GM06990 (cell line): Measurements from ENCODE around the gene ANTXR2.

Experiments
- DNase-seq: peaks from one replicate; pipeline ENCODE4 v3.0.0-alpha.2; 2011; ENCODE audit not compliant: insufficient read length; ENCODE audit errors: extremely low read depth
- H3K27me3 ChIP-seq: replicated peaks from 2 replicates; pipeline ENCODE4 v1.6.0; 2011; ENCODE audit warnings: low read length; ENCODE audit not compliant: control insufficient read depth, insufficient read depth
- H3K36me3 ChIP-seq: 2 replicates; pipeline ENCODE4 v1.5.1; 2011; ENCODE audit warnings: low read length; ENCODE audit not compliant: control insufficient read depth, insufficient read depth
- H3K4me3 ChIP-seq: replicated peaks from 2 replicates; pipeline ENCODE4 v1.5.1; 2011; ENCODE audit warnings: low read depth, mild to moderate bottlenecking, control low read depth, low read length
- CTCF ChIP-seq: IDR thresholded peaks from 2 replicates; pipeline ENCODE4 v1.5.1; 2011; ENCODE audit warnings: low read length, control low read depth, mild to moderate bottlenecking, inconsistent platforms; ENCODE audit not compliant: insufficient read depth, poor library complexity, severe bottlenecking

Gene ANTXR2

GRCh38 chr4:79906303-79906702 lies 166.7 kb downstream of the ANTXR2 start:
- no peak for DNase-seq
- no peak for TF ChIP-seq CTCF
- no peaks in the 10 kb centered on the region for H3K36me3 ChIP-seq
- no peak overlapping the region for H3K4me3 ChIP-seq
- H3K27me3 ChIP-seq: no peaks in the 10 kb centered on the region

- DNase-seq: no peak
- Histone ChIP-seq H3K4me3 (no peak overlapping the region), H3K27me3 (no peaks in the 10 kb centered on the region), H3K36me3 (no peaks in the 10 kb centered on the region)
- no peak for TF ChIP-seq CTCF
Measured at GRCh38 chr4:79905212-79905611, 167.8 kb downstream of the ANTXR2 start.

GRCh38 chr4:79904331-79904730 lies 168.7 kb downstream of the ANTXR2 start:
- Histone ChIP-seq H3K27me3 (no peaks in the 10 kb centered on the region), H3K36me3 (no peaks in the 10 kb centered on the region), H3K4me3 (no peak overlapping the region)
- TF ChIP-seq CTCF: no peak
- DNase-seq: no peak

- no peak for DNase-seq
- no peak for TF ChIP-seq CTCF
- Histone ChIP-seq H3K27me3 (no peaks in the 10 kb centered on the region), H3K4me3 (no peak overlapping the region), H3K36me3 (no peaks in the 10 kb centered on the region)
Measured at GRCh38 chr4:79900182-79900581, 172.8 kb downstream of the ANTXR2 start.

GRCh38 chr4:79899481-79899880 lies 173.5 kb downstream of the ANTXR2 start:
- Histone ChIP-seq H3K4me3 (no peak overlapping the region), H3K36me3 (no peaks in the 10 kb centered on the region), H3K27me3 (no peaks in the 10 kb centered on the region)
- no peak for TF ChIP-seq CTCF
- DNase-seq: no peak

- H3K4me3 ChIP-seq: no peak overlapping the region
- no peaks in the 10 kb centered on the region for H3K27me3 ChIP-seq
- no peak for TF ChIP-seq CTCF
- no peak for DNase-seq
- H3K36me3 ChIP-seq: no peaks in the 10 kb centered on the region
Measured at GRCh38 chr4:79898055-79898454, 175.0 kb downstream of the ANTXR2 start.
